GM19193 (cell line): ENCODE measurements around the gene ST3GAL4.

Experiments
- POLR2A ChIP-seq: IDR thresholded peaks from 4 replicates; pipeline ENCODE4 v1.6.1; 2011; ENCODE audit not compliant: insufficient read depth, insufficient read length; ENCODE audit errors: extremely low read depth

The ST3GAL4 gene

GRCh38 chr11:126339073-126339862 lies 16.2 kb upstream of the ST3GAL4 start:
- no peak for TF ChIP-seq POLR2A

GRCh38 chr11:126339863-126340434 lies 15.5 kb upstream of the ST3GAL4 start:
- TF ChIP-seq POLR2A = no peak

GRCh38 chr11:126340960-126341606 lies 14.4 kb upstream of the ST3GAL4 start:
- TF ChIP-seq POLR2A = no peak

GRCh38 chr11:126341760-126342161 lies 13.7 kb upstream of the ST3GAL4 start:
- no peak for TF ChIP-seq POLR2A

GRCh38 chr11:126343051-126343450 lies 12.4 kb upstream of the ST3GAL4 start:
- no peak for TF ChIP-seq POLR2A

- TF ChIP-seq POLR2A = no peak
Measured at GRCh38 chr11:126344141-126345080, 11.1 kb upstream of the ST3GAL4 start.

- TF ChIP-seq POLR2A = no peak
Measured at GRCh38 chr11:126345283-126345682, 10.2 kb upstream of the ST3GAL4 start.

GRCh38 chr11:126345759-126346585 lies 9.5 kb upstream of the ST3GAL4 start:
- TF ChIP-seq POLR2A = no peak

- TF ChIP-seq POLR2A = no peak
Measured at GRCh38 chr11:126346586-126346940, 8.9 kb upstream of the ST3GAL4 start.

GRCh38 chr11:126347751-126348668 lies 7.5 kb upstream of the ST3GAL4 start:
- no peak for TF ChIP-seq POLR2A

- no peak for TF ChIP-seq POLR2A
Measured at GRCh38 chr11:126348806-126349582, 6.5 kb upstream of the ST3GAL4 start.

- no peak for TF ChIP-seq POLR2A
Measured at GRCh38 chr11:126350836-126351235, 4.7 kb upstream of the ST3GAL4 start.
